ENCODE measurements around the gene EXD3. TPM values are rescaled to one million over a fixed set of nuclear protein-coding genes. Genes with fewer than 3 reads are reported as not detected.

The EXD3 gene
- 4.6 and 8.9 TPM in 2 replicates for total RNA-seq

GRCh38 chr9:137422604-137423513 is at the start of gene EXD3, which contains the start of gene NOXA1:
EXD3 (minus strand) TSS chr9:137423162; CDS start chr9:137395357, 27,805 bp downstream.
NOXA1 (plus strand) TSS chr9:137423393; CDS start chr9:137423530, 137 bp downstream.

DNA sequence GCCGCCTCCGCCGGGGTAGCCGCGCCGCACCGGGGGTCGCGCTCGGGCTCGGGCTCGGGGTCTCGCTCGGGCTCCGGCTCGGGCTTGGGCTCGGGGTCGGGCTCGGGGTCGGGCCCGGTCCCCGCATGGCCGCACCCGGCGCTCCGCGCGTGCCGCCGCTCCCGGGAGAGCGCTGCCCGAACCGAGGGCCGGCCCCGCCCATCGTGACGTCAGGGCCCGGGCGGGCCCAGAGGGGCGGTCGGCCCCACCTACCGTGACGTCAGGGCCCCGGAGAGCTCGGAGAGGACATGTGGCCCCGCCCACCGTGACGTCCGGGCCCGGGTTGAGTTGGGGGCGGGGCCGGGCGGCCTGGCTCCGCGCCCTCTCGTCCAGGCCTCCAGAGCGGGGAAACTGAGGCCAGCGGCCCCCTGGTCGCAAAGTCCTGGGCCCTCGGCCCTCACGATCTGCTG is 36.2 kb upstream of the EXD3 start, which contains the start of gene NSMF:
Gene NSMF (minus strand): TSS at position 183 of the 449 bp plus-strand sequence. CDS start 232 bp downstream, outside the sequence.

DNA sequence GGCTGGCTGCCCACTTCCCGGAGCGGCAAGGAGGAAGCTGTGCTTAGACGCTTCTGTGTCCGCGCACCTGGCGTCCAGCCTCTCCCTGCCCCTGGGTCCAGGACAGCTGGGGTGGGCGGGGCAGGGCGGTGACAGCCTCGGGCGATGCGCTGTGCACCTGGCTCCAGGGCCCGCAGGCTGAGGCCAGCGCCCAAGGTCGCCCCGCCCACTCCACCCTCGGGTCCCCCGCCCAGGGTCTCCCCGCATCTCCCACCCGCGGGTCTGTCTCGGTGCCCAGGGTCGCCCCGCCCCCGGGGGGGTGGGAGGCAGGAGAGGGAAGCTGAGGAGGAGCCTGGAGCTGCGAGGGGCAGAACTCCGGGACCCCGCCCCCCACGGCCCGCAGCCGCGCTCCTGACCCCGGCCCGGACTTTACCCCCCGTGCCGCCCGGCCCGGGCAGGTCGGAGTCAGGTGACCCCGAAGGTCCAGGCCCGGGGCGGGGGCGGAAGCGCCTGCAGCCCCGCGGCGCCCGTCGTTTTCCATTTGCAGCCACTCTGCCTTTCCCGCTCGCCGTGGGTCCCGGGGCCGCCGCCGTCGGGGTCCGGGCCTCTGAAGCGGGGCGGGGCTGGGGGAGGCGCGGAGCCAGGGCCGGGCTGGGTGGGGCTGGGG is 18.4 kb upstream of the EXD3 start, which contains the start of gene ENTPD8:
Gene ENTPD8 (minus strand): TSS at position 69 of the 646 bp plus-strand sequence. CDS start 3,072 bp downstream, outside the sequence.

DNA sequence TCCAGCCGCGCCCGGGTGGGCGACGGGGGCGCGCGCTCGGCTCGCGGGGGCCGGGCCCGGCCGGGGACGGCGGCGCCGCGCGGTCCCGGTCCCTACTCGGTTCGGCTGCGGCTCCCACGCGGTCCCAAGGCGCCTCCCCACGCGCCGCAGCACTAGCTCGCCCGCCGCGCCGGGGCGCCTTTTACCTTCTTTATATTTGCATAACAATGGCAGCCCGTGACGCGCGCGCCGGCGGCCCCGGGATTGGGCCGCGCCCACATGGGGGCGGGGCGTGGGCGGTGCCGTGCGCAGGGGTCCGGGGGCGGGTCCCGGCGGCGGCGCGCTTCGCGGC is 120.9 kb downstream of the EXD3 start, which contains the start of gene NRARP:
Gene NRARP (minus strand): TSS at position 154 of the 331 bp plus-strand sequence. CDS start 343 bp downstream, outside the sequence.

DNA sequence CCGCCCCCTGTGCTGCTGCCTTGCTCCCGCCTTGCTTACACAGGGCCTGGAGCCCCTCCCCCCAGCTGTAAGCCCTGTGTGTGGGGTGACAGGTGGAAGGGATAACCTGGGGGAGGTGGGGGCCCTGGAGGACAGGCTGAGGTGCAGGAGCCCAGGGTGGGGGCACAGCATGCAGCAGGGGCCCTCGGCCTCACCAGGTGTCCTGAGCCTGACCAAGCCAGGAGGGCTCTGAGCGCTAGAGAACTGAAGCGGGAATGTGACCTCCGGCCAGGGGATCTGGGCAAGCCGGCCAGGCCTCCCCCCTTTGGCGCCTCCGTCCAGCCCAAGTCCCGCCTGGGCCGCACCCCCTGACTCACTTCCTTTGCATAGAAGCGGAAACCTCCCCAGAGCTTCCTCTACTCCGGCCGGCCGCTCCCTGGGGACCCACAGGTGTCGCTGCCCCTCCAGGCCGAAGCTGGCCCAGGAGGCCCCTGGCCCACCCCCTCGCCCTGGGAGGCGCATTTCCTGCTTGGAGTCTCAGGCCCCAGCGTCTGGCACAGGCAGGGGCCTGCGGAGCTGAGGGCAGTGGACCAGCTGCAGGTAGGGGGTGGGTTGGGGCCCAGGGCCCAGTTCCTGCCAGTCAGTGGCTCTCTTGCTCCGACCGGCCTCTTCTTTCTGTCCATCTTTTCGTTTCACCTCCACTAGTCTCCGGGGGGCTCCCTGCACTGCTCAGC is 145.5 kb downstream of the EXD3 start, which contains the start of gene TOR4A:
Gene TOR4A (plus strand): TSS at position 398 of the 713 bp plus-strand sequence. CDS start 964 bp downstream, outside the sequence.

Other genes with a start within 250 kb of the EXD3 start
- 8.4 and 11.1 TPM in 2 replicates for gene ANAPC2, start 234.6 kb downstream of the EXD3 start, total RNA-seq
- 95.3 and 137 TPM in 2 replicates for gene SSNA1, start 234.5 kb downstream of the EXD3 start, total RNA-seq
- gene TPRN, start 222.4 kb downstream of the EXD3 start, total RNA-seq, result 4.9 and 6.7 TPM in 2 replicates
- gene TMEM203, start 217.5 kb downstream of the EXD3 start, total RNA-seq, result 29.0 and 40.6 TPM in 2 replicates
- gene NDOR1, start 217.5 kb downstream of the EXD3 start, total RNA-seq, result 9.0 and 11.4 TPM in 2 replicates
- 0.23 TPM in 1 of 2 replicates, not detected in the other for gene RNF208, start 200.9 kb downstream of the EXD3 start, total RNA-seq
- 0.70 and 1.4 TPM in 2 replicates for gene CYSRT1, start 198.0 kb downstream of the EXD3 start, total RNA-seq
- gene RNF224, start 195.7 kb downstream of the EXD3 start, total RNA-seq, result 0.15 TPM in 1 of 2 replicates, not detected in the other
- not detected in 2 replicates for gene SLC34A3, start 192.3 kb downstream of the EXD3 start, total RNA-seq
- gene TUBB4B, start 181.9 kb downstream of the EXD3 start, total RNA-seq, result 439 and 1,151 TPM in 2 replicates
- gene STPG3, start 171.9 kb downstream of the EXD3 start, total RNA-seq, result not detected in 2 replicates
- 45.1 and 51.7 TPM in 2 replicates for gene NELFB, start 167.8 kb downstream of the EXD3 start, total RNA-seq
- gene TOR4A, start 145.4 kb downstream of the EXD3 start, total RNA-seq, result 17.8 and 24.2 TPM in 2 replicates
- gene NRARP, start 120.9 kb downstream of the EXD3 start, total RNA-seq, result 1.1 and 2.2 TPM in 2 replicates
- gene NOXA1, start 231 bp upstream of the EXD3 start, total RNA-seq, result 0.31 TPM in 1 of 2 replicates, not detected in the other
- not detected in 2 replicates for gene ENTPD8, start 18.2 kb upstream of the EXD3 start, total RNA-seq
- gene NSMF, start 36.2 kb upstream of the EXD3 start, total RNA-seq, result 48.9 and 50.7 TPM in 2 replicates
- 0.11 and 0.31 TPM in 2 replicates for gene PNPLA7, start 127.2 kb upstream of the EXD3 start, total RNA-seq
- gene MRPL41, start 128.7 kb upstream of the EXD3 start, total RNA-seq, result 107 and 108 TPM in 2 replicates
- 28.7 and 37.0 TPM in 2 replicates for gene DPH7, start 155.8 kb upstream of the EXD3 start, total RNA-seq
- 24.8 and 42.8 TPM in 2 replicates for gene ZMYND19, start 167.3 kb upstream of the EXD3 start, total RNA-seq
- gene ARRDC1, start 182.5 kb upstream of the EXD3 start, total RNA-seq, result 120 and 143 TPM in 2 replicates
- 42.6 and 44.9 TPM in 2 replicates for gene EHMT1, start 195.8 kb upstream of the EXD3 start, total RNA-seq

All from hair follicular keratinocyte (primary cell).